ENCODE data around the gene STK24. TPM values are rescaled to one million over a fixed set of nuclear protein-coding genes. Genes with fewer than 3 reads are reported as not detected.

The STK24 gene
- total and polyA plus RNA-seq, 2 of the 8 experiments (the other 6 are each of a cell fraction or from before 2014, with no cell fraction given), result 62.8 to 143 TPM

- TF ChIP-seq CHD7 (IDR thresholded peaks at IDR 0.05; ENCODE audit: insufficient replicate concordance, low read length) (no peak), FOSL1 (IDR thresholded peaks at IDR 0.05; ENCODE audit: insufficient read depth, low read depth, low read length) (no peak), POLR2A (IDR thresholded peaks at IDR 0.05; ENCODE audit: control extremely low read depth in 1 of 2, low read depth in 2 of 2, low read length in 2 of 2) (peak in 1 of 2 experiments; percentile 60; a peak in 2 of 3 replicates), YY1 (IDR thresholded peaks at IDR 0.05; ENCODE audit: low read depth, low read length) (peak; percentile 88), POLR2AphosphoS5 (IDR thresholded peaks at IDR 0.05; ENCODE audit: low read depth, low read length) (peak; percentile 25; the same call in 1 of the 2 replicates)
These were observed 954 bp upstream of the STK24 start (continued) for GRCh38 chr13:98577836-98578285.
